Measurements from ENCODE around the gene MYH9.
A peak's percentile ranks its signal among the peaks of the same experiment; 100 is the strongest.
"Not testable (repeated sequence)": the region's sequence is repeated elsewhere in the genome, so short reads cannot be mapped to it uniquely, and the experiment has no call there.

MYH9 gene

DNA sequence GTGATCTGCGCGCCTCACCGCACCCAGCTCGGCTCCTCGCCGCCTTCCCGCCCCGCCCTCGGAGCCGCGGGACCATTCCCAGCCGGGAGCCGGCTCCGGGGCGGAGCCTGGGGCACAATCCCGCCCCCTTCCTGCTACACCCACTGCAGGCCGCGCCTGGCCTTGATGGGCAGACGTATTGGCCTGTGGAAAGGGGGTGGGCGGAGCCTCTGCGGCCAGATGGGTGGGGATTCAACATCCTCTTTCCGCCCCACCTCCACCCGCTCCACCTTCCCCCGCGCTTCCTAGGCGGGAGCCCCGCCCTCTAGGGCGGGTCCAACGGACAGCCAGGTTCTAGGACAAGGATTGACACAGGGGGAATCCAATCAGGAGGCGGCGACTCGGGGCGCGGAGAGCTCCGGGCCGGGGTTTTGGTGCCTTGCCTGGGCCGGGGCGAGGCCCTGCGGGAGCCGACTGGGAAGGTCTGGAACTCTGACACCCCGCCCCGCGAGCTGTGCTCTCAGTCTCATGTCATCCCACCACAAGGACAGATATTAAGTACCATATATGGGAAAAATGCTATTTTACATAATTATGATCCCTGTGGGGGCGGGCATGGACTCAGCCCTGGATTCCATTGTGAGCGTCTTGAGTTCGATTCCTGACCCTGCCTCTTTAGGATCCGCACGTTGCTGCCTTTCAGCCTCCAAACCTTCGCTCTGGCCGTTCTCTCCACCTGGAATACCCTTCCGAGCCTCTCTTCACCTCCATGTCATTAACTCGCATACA is at the start of gene MYH9:
MYH9 (minus strand) TSS at position 9 of the 768 bp plus-strand sequence. CDS start 38,731 bp downstream, outside the sequence.
- peak; percentile 100 for DNase-seq

GRCh38 chr22:36435516-36436415 is 48.0 kb upstream of the MYH9 start:
- peak; percentile 58 for DNase-seq

DNA sequence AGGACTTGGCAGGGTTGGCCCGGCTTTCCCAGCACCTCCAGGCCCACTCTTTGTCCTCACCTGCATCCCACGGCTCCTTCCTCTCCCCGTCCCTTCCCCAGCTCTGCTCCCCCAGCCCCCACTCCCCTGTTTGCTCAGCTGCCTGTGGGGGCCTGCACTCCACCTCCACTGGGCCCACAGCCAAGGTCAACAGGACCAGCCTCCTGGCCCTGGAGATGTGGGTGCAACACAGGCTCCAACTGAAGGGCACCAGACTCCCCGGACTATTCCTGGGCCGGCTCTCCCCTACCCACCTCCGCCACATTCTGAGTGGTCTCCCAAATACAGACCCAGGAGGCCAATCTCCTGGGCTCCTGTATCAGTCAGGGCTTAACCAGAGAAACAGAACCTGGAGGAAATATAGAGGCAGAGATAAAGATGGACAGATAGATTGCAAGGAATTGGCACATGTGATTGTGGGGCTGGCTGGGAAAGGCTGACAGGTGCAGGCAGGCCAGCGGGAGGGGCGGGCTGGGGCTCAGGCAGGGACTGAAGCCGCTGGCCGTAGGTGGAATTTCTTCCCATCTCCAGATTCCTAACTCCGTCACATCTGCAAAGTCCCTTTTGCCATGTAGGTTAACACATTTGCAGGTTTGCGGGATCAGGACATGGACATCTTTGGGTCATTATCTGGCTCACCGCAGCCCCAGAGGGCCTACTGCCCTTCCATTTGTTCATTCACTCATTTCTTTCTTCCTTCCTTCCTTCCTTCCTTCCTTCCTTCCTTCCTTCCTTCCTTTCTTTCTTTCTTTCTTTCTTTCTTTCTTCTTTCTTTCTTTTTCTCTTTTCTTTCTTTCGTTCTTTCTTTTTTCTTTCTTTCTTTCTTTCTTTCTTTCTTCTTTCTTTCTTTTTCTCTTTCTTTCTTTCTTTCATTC is 45.8 kb upstream of the MYH9 start:
- DNase-seq: no peak

- DNase-seq: no peak
Observed at GRCh38 chr22:36432592-36433317, 45.0 kb upstream of the MYH9 start.

GRCh38 chr22:36431977-36432376 is 44.2 kb upstream of the MYH9 start:
- no peak for DNase-seq

DNA sequence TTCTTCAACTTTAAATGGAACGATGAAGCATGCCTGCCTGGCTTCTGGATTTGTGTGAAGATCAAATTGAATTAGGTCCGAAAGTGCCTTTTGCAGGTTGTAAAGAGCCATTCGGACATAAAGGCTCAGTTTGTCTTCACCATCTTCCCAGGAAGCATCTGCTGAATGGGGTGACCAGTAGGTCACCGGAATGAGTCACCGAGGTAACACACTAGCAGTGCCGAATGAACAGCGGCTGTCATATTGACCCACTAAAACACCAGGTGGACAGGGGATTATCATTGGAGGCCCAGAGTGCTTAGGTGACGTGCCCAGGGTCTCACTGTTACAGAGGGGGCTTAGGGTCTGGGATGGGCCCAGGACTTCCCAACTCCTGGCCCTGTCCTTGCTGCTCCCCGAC is 43.1 kb upstream of the MYH9 start:
- no peak for DNase-seq

- DNase-seq: not testable (repeated sequence)
Observed at GRCh38 chr22:36427952-36428351, 40.2 kb upstream of the MYH9 start.

DNA sequence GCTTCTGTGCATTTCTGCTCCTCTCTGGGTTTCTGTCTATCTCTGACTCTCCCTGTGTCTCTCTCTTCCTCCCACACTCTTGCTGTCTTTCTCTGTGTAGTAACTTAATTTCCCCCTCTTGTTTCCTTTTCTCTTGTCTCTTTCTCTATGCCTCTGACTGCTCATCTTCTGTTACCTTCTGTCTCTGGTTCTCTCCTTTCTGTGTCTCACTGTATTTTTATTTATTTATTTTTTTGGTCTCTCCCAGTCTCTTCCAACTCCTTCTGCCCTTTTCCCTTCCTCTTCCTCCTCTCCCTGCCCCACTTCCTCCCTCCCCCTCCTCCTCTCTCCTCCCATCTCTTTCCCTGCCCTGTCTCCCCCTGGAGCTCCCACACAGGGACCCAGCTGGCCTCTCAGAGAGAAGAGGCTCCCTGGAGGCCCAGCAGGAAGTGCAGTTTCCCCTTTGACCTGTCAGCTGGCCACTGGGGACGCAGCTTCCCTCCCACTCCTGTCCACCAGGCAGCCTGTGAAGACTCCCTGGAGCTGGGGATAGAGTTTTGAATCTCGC is 38.3 kb upstream of the MYH9 start:
- DNase-seq: no peak

DNA sequence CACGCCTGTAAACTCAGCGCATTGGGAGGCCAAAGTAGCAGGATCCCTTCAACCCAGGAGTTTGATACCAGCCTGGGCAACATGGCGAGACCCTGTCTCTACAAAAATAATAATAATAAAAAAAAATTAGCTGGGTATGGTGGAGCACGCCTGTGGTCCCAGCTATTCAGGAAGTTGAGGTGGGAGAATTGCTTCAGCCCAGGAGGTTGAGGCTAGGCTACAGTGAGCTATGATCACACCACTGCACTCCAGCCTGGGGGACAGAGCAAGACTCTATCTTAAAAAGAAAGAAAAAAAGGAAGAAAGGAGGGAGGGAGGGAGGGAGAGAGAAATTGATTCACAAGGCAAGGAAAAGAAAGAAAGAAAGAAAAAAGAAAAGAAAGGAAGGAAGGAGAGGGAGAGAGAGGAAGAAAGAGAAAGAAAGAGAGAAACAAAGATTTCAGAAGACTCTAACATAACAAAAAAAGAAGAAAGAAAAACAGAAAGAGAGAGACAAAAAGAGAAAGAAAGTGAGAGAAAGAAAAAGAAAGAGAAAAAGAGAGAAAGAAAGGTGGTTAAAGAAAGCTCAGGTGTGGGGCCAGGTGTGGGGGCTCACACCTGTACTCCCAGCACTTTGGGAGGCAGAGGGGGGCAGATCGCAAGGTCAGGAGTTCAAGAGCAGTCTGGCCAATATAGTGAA is 37.3 kb upstream of the MYH9 start:
- DNase-seq: no peak

DNA sequence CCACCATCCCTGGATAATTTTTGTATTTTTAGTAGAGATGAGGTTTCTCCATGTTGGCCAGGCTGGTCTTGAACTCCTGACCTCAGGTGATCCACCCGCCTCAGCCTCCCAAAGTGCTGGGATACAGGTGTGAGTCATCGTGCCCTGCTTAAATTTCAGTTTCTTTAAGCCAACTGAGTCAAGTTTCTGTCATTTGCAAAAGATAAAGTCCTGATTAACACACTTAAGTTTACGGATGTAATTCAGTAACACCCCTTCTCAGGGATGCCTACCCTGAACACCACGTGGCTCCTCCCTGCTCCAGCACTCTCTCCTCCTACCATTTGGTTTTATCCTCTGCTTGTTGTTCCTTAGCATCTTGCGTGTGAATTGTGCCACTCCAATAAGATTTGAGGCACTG is 36.7 kb upstream of the MYH9 start:
- DNase-seq: not testable (repeated sequence)

GRCh38 chr22:36423461-36424404 is 36.0 kb upstream of the MYH9 start:
- DNase-seq: peak; percentile 93

- DNase-seq: no peak
Observed at GRCh38 chr22:36422287-36423014, 34.7 kb upstream of the MYH9 start.

GRCh38 chr22:36419912-36420882 is 32.4 kb upstream of the MYH9 start:
- DNase-seq: no peak

DNA sequence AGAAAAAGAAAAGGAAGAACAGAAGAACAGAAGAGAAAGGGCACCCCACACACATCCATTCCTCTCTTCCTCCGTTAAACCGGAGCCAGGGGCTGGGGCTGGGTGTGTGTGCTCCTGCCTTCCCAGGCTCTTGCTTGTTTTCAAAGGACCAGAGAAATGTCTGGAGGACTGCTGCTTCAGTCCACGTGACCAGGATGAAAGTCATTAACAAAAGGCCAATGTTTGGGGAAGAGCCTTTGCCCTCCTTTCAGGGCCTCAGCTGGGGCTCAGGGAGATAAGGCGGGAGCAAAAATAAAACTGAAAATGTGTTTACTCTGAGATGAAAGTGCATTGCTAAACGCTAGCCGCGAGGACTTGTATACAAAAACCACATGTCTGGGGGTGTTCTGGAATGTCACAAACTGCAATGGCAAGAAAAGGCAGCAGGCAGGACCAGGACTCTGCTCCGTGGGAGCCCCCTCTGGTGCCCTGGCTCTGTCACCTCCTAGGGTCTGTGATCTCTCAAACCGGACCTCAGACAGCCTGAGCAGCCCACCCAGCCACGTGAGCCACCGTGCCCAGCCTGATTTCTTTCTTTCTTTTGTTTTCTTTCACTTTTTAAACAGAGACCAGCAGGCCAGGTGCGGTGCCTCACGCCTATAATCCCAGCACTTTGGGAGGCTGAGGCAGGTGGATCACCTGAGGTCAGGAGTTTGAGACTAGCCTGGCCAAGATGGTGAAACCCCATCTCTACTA is 31.6 kb upstream of the MYH9 start:
- peak; percentile 89 for DNase-seq

DNA sequence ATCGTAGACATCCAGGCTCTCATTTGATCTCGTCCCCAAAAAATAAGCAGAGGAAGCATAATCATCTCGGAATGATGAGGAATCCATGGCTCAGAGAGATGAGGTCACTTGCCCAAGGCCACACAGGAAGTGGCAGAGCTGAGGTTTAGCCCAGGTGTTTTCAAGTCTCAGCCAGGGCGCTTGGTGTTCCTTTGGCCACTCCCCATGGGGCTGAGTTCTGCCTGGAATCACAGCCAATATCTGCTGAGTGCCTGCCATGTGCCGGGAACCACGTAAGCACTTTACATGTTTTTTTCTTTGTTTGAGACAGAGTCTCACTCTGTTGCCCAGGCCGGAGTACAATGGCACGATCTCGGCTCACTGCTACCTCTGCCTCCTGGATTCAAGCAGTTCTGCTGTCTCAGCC is 29.5 kb upstream of the MYH9 start:
- no peak for DNase-seq

GRCh38 chr22:36415415-36416168 is 27.8 kb upstream of the MYH9 start:
- DNase-seq: no peak
